CD14-positive monocyte (primary cell): ENCODE results near the gene TSPAN11. TPM values are rescaled to one million over a fixed set of nuclear protein-coding genes. Genes with fewer than 3 reads are reported as not detected.

Experiments used
- DNase-seq, 3 donors: peaks; one replicate each; pipeline ENCODE4 v3.0.0-alpha.2; 2011 to 2022
- H2AFZ ChIP-seq: 2 replicates; pipeline ENCODE4 v1.6.0; 2012; ENCODE audit warnings: mild to moderate bottlenecking, low read depth, low read length, inconsistent platforms; ENCODE audit not compliant: insufficient read depth, poor library complexity, severe bottlenecking
- H3K27ac ChIP-seq, 2 donors: 1 replicate in 1 of 2; 2 replicates in 1 of 2; pipeline ENCODE4 v1.5.1; 2012 to 2013; ENCODE audit warnings: low read length in 2 of 2, control low read depth in 1 of 2, inconsistent platforms in 1 of 2, low read depth in 1 of 2, mild to moderate bottlenecking in 1 of 2
- H3K27me3 ChIP-seq, 2 donors: one replicate each; pipeline versions ENCODE4 v1.6.0 to v1.6.1; 2011 to 2013; ENCODE audit warnings: low read length in 2 of 2; ENCODE audit not compliant: control insufficient read depth in 2 of 2, insufficient read depth in 2 of 2
- H3K36me3 ChIP-seq, 2 donors: replicated peaks in 1 of 2; 1 replicate in 1 of 2; 2 replicates in 1 of 2; pipeline versions ENCODE4 v1.5.1 to v1.6.1; 2012 to 2013; ENCODE audit warnings: low read length in 2 of 2, control low read depth in 1 of 2, inconsistent platforms in 1 of 2, mild to moderate bottlenecking in 1 of 2; ENCODE audit not compliant: insufficient read depth in 2 of 2, control insufficient read depth in 1 of 2
- H3K4me1 ChIP-seq, 2 donors: 1 replicate in 1 of 2; 2 replicates in 1 of 2; pipeline versions ENCODE4 v1.5.1 to v1.6.1; 2012 to 2013; ENCODE audit warnings: low read length in 2 of 2, control low read depth in 1 of 2, inconsistent platforms in 1 of 2, mild to moderate bottlenecking in 1 of 2, moderate library complexity in 1 of 2; ENCODE audit not compliant: insufficient read depth in 2 of 2, control insufficient read depth in 1 of 2
- H3K4me2 ChIP-seq: replicated peaks from 2 replicates; pipeline ENCODE3; 2012; ENCODE audit warnings: low read length, moderate library complexity, mild to moderate bottlenecking; ENCODE audit not compliant: poor library complexity, severe bottlenecking; ENCODE audit errors: extremely low read depth
- H3K4me3 ChIP-seq, 3 experiments: fragments of 200-600 bp in 1 of 3; sonication (generic) in 1 of 3; replicated peaks in 1 of 3; 1 replicate in 2 of 3; 2 replicates in 1 of 3; pipeline ENCODE4 v1.5.1; 2011 to 2013; ENCODE audit warnings: low read length in 3 of 3, mild to moderate bottlenecking in 3 of 3, control low read depth in 2 of 3, low read depth in 2 of 3, inconsistent platforms in 1 of 3, moderate library complexity in 1 of 3
- H3K79me2 ChIP-seq: 2 replicates; pipeline ENCODE4 v1.6.0; 2012; ENCODE audit warnings: mild to moderate bottlenecking, control low read depth, inconsistent platforms, low read length, moderate library complexity; ENCODE audit not compliant: insufficient read depth
- H3K9ac ChIP-seq: 2 replicates; pipeline ENCODE4 v1.6.0; 2017; ENCODE audit warnings: low read length, mild to moderate bottlenecking; ENCODE audit not compliant: insufficient read depth, poor library complexity, severe bottlenecking
- H3K9me3 ChIP-seq, 2 donors: replicated peaks in 1 of 2; 1 replicate in 1 of 2; 2 replicates in 1 of 2; pipeline versions ENCODE4 v1.5.1 to v1.6.1; 2012 to 2013; ENCODE audit warnings: low read length in 2 of 2, control low read depth in 1 of 2; ENCODE audit not compliant: control insufficient read depth in 1 of 2, insufficient read depth in 1 of 2
- H4K20me1 ChIP-seq: 2 replicates; pipeline ENCODE4 v1.6.0; 2012; ENCODE audit warnings: mild to moderate bottlenecking, low read length, control low read depth, moderate library complexity; ENCODE audit not compliant: insufficient read depth
- H3K27ac Mint-ChIP-seq, 7 donors: one replicate each; pipeline ENCODE4 v1.8.0; 2020; ENCODE audit warnings: mild to moderate bottlenecking in 7 of 7, mixed read lengths in 7 of 7, moderate library complexity in 6 of 7, inconsistent platforms in 2 of 7
- H3K27me3 Mint-ChIP-seq, 3 donors: one replicate each; pipeline ENCODE4 v1.8.0; 2021 to 2022; ENCODE audit warnings: low read depth in 3 of 3, mild to moderate bottlenecking in 3 of 3, mixed read lengths in 3 of 3, moderate library complexity in 3 of 3, inconsistent platforms in 1 of 3
- H3K36me3 Mint-ChIP-seq, 2 donors: one replicate each; pipeline ENCODE4 v1.8.0; 2020; ENCODE audit warnings: mixed read lengths in 2 of 2, inconsistent platforms in 1 of 2, mild to moderate bottlenecking in 1 of 2
- H3K4me1 Mint-ChIP-seq: one replicate; pipeline ENCODE4 v1.8.0; 2020; ENCODE audit warnings: mild to moderate bottlenecking, mixed read lengths
- H3K4me3 Mint-ChIP-seq, 2 donors: one replicate each; pipeline ENCODE4 v1.8.0; 2020; ENCODE audit warnings: mild to moderate bottlenecking in 2 of 2, mixed read lengths in 2 of 2, moderate library complexity in 1 of 2
- H3K9me3 Mint-ChIP-seq, 7 donors: one replicate each; pipeline ENCODE4 v1.8.0; 2020 to 2022; ENCODE audit warnings: mixed read lengths in 7 of 7, mild to moderate bottlenecking in 6 of 7, moderate library complexity in 6 of 7, inconsistent platforms in 2 of 7
- CTCF ChIP-seq: fragments of 200-600 bp; IDR thresholded peaks from one replicate; pipeline ENCODE4 v1.8.0; 2022; ENCODE audit warnings: antibody characterized with exemption, mild to moderate bottlenecking
- WGBS: methylation state at CpG from one replicate; pipeline ENCODE4 v1.1.5; 2013; ENCODE audit warnings: missing lambda C conversion rate; ENCODE audit not compliant: insufficient coverage; 5-methylcytosine and 5-hydroxymethylcytosine counted together
- intact Hi-C, 2 donors: fragments of 100-400 bp; cut with micrococcal nuclease; formaldehyde crosslinking; loops; one replicate each; pipeline versions ENCODE4 v1.15.0 to v1.15.1; 2023
- polyA plus RNA-seq, 3 donors: library from polyadenylated mRNA; depleted of rRNA in 1 of 3; unstranded in 2 of 3; stranded (reverse) in 1 of 3; fragments of 300-500 nt in 2 of 3; fragments of >200 nt in 1 of 3; fragmentation: Illumina TruSeq in 2 of 3; gene quantifications; 1 replicate in 2 of 3; 2 replicates in 1 of 3; pipeline ENCODE4 v1.2.3, GENCODE V29; 2012 to 2021

TSPAN11 gene
- polyA plus RNA-seq, 3 donors: not detected

- Histone ChIP-seq H3K27ac (no peak overlapping the region), H3K27me3 (no peaks in the 10 kb centered on the region), H3K4me3 (no peak overlapping the region), H3K79me2 (no peaks in the 10 kb centered on the region), H3K4me1 (no peaks in the 10 kb centered on the region), H3K9ac (no peak overlapping the region), H3K9me3 (no peaks in the 10 kb centered on the region), H3K36me3 (no peaks in the 10 kb centered on the region), H3K4me2 (no peak overlapping the region), H2AFZ (no peak overlapping the region), H4K20me1 (no peaks in the 10 kb centered on the region)
- peaks cover 0 to 4% (median 0%) of the 10 kb centered on the region in 3 donors for H3K27me3 Mint-ChIP-seq
- no peaks in the 10 kb centered on the region for H3K36me3 Mint-ChIP-seq
- H3K4me3 Mint-ChIP-seq: no peak overlapping the region
- no peak for DNase-seq
- H3K4me1 Mint-ChIP-seq: no peaks in the 10 kb centered on the region
- TF ChIP-seq CTCF: no peak
- 91% methylated on average over 4 of the region's 9 CpGs for WGBS
- H3K9me3 Mint-ChIP-seq: peaks cover 0 to 3% (median 0%) of the 10 kb centered on the region in 7 donors
- intact Hi-C loops: no loop called here
- H3K27ac Mint-ChIP-seq: no peak overlapping the region
Observed at GRCh38 chr12:30914986-30915591, 11.5 kb upstream of the TSPAN11 start.

GRCh38 chr12:30923057-30923456 lies 3.5 kb upstream of the TSPAN11 start:
- DNase-seq: no peak
- Histone ChIP-seq H2AFZ (no peak overlapping the region), H3K4me3 (no peak overlapping the region), H3K79me2 (no peaks in the 10 kb centered on the region), H3K4me1 (no peaks in the 10 kb centered on the region), H3K27ac (no peak overlapping the region), H4K20me1 (no peaks in the 10 kb centered on the region), H3K9ac (no peak overlapping the region), H3K36me3 (no peaks in the 10 kb centered on the region), H3K9me3 (peaks cover 0 to 5% of the 10 kb centered on the region in 2 donors), H3K4me2 (no peak overlapping the region), H3K27me3 (peaks cover 28 to 32% of the 10 kb centered on the region in 2 donors)
- H3K36me3 Mint-ChIP-seq: no peaks in the 10 kb centered on the region
- WGBS: no CpG with 5 or more reads among the region's 1 CpG
- H3K9me3 Mint-ChIP-seq: peaks cover 0 to 8% (median 3%) of the 10 kb centered on the region in 7 donors
- peaks cover 33 to 43% (median 40%) of the 10 kb centered on the region in 3 donors for H3K27me3 Mint-ChIP-seq
- peaks cover 2% of the 10 kb centered on the region for H3K4me1 Mint-ChIP-seq
- TF ChIP-seq CTCF: no peak
- no peak overlapping the region for H3K4me3 Mint-ChIP-seq
- no peak overlapping the region for H3K27ac Mint-ChIP-seq
- intact Hi-C loops: no loop called here
